ENCODE results near the gene SSC4D.

- TF ChIP-seq CTCF (conservative IDR thresholded peaks at IDR 0.05) = no peak
- no peak for TF ChIP-seq ZFX (IDR thresholded peaks at IDR 0.05)
These were observed 34.2 kb downstream of the SSC4D start for GRCh38 chr7:76375251-76375650.
